IMR-90 (cell line): ENCODE results near the gene FNDC3B. TPM values are rescaled to one million over a fixed set of nuclear protein-coding genes. Genes with fewer than 3 reads are reported as not detected.

Experiments used
- ATAC-seq: fragments of 200-7000 bp; cut with Tn5 transposase; 2 replicates; pipeline ENCODE4 v1.9.1; 2020; ENCODE audit warnings: low read depth, mild to moderate bottlenecking, moderate library complexity
- BruUV-seq: library from RNA; stranded (reverse); fragments of 400-500 nt; replicated peaks from 2 replicates; lab custom pipeline; 2021; lab: Mats Ljungman, UMichigan
- CTCF ChIA-PET: fragments of 300-600 bp; formaldehyde crosslinking; extraction: SDS; loops from one replicate; lab custom pipeline; 2021; ENCODE audit warnings: antibody characterized with exemption; lab: Yijun Ruan, JAX
- POLR2A ChIA-PET: fragments of 300-600 bp; sonication (Branson Sonifier 250); formaldehyde crosslinking; loops from one replicate; lab custom pipeline; 2022; ENCODE audit warnings: antibody characterized with exemption; ENCODE audit not compliant: unreplicated experiment; lab: Charles Lee
- DNase-seq: peaks from one replicate; pipeline ENCODE4 v3.0.0; 2013
- H2AFZ ChIP-seq: replicated peaks from 2 replicates; pipeline ENCODE3; 2013; ENCODE audit warnings: low read length, mild to moderate bottlenecking; ENCODE audit not compliant: poor library complexity
- H2AK5ac ChIP-seq: 2 replicates; pipeline ENCODE4 v1.6.1; 2013; ENCODE audit warnings: low read depth, low read length, inconsistent platforms
- H2AK9ac ChIP-seq: replicated peaks from 2 replicates; pipeline ENCODE3; 2013; ENCODE audit warnings: mild to moderate bottlenecking, low read depth, low read length, moderate library complexity; ENCODE audit not compliant: poor library complexity
- H2BK120ac ChIP-seq: 2 replicates; pipeline ENCODE4 v1.6.1; 2013; ENCODE audit warnings: low read depth, low read length, inconsistent platforms
- H2BK15ac ChIP-seq: 3 replicates; pipeline ENCODE4 v1.6.1; 2013; ENCODE audit warnings: low read depth, low read length, inconsistent platforms
- H2BK20ac ChIP-seq: 2 replicates; pipeline ENCODE4 v1.6.1; 2013; ENCODE audit warnings: low read depth, mild to moderate bottlenecking, inconsistent platforms, low read length, moderate library complexity
- H2BK5ac ChIP-seq: 2 replicates; pipeline ENCODE4 v1.6.1; 2013; ENCODE audit warnings: mild to moderate bottlenecking, low read depth, low read length, inconsistent platforms; ENCODE audit not compliant: poor library complexity, severe bottlenecking
- H3K14ac ChIP-seq: replicated peaks from 2 replicates; pipeline ENCODE4 v1.6.1; 2013; ENCODE audit warnings: low read depth, low read length, inconsistent platforms
- H3K18ac ChIP-seq: 2 replicates; pipeline ENCODE4 v1.6.1; 2013; ENCODE audit warnings: low read depth, low read length, control low read depth
- H3K23ac ChIP-seq: 2 replicates; pipeline ENCODE4 v1.6.1; 2013; ENCODE audit warnings: low read depth, low read length, inconsistent platforms
- H3K27ac ChIP-seq: 2 replicates; pipeline ENCODE4 v1.5.1; 2013; ENCODE audit warnings: mild to moderate bottlenecking, control low read depth, low read length; ENCODE audit not compliant: insufficient read depth
- H3K27me3 ChIP-seq: 2 replicates; pipeline ENCODE4 v1.6.1; 2013; ENCODE audit warnings: low read length; ENCODE audit not compliant: control insufficient read depth, insufficient read depth
- H3K36me3 ChIP-seq: 2 replicates; pipeline ENCODE4 v1.6.1; 2013; ENCODE audit warnings: low read length, mixed read lengths; ENCODE audit not compliant: control insufficient read depth, insufficient read depth
- H3K4ac ChIP-seq: 2 replicates; pipeline ENCODE4 v1.6.1; 2013; ENCODE audit warnings: low read depth, low read length, inconsistent platforms
- H3K4me1 ChIP-seq: 2 replicates; pipeline ENCODE4 v1.6.1; 2013; ENCODE audit warnings: low read length, mixed read lengths; ENCODE audit not compliant: control insufficient read depth, insufficient read depth
- H3K4me2 ChIP-seq: 2 replicates; pipeline ENCODE4 v1.6.1; 2013; ENCODE audit warnings: low read depth, mild to moderate bottlenecking, control low read depth, low read length, moderate library complexity
- H3K4me3 ChIP-seq: 2 replicates; pipeline ENCODE4 v1.5.1; 2013; ENCODE audit warnings: low read depth, mild to moderate bottlenecking, control low read depth, low read length, moderate library complexity; ENCODE audit not compliant: insufficient read depth
- H3K56ac ChIP-seq: 2 replicates; pipeline ENCODE4 v1.6.1; 2013; ENCODE audit warnings: low read length, inconsistent platforms; ENCODE audit not compliant: insufficient read depth; ENCODE audit errors: extremely low read depth
- H3K79me1 ChIP-seq, 2 experiments: 2 replicates each; pipeline ENCODE4 v1.6.1; 2013; ENCODE audit warnings: low read length in 2 of 2, inconsistent platforms in 1 of 2, low read depth in 1 of 2
- H3K9ac ChIP-seq: 2 replicates; pipeline ENCODE4 v1.6.1; 2013; ENCODE audit warnings: low read depth, low read length, control low read depth
- H3K9me1 ChIP-seq: 2 replicates; pipeline ENCODE4 v1.6.1; 2013; ENCODE audit warnings: low read length, inconsistent platforms; ENCODE audit not compliant: insufficient read depth
- H3K9me3 ChIP-seq: 2 replicates; pipeline ENCODE4 v1.6.1; 2013; ENCODE audit warnings: low read length; ENCODE audit not compliant: control insufficient read depth, insufficient read depth
- H4K20me1 ChIP-seq: 2 replicates; pipeline ENCODE4 v1.6.1; 2013; ENCODE audit warnings: low read length, inconsistent platforms; ENCODE audit not compliant: insufficient read depth
- H4K5ac ChIP-seq: 2 replicates; pipeline ENCODE4 v1.6.1; 2013; ENCODE audit warnings: mild to moderate bottlenecking, low read depth, low read length, control low read depth
- H4K8ac ChIP-seq, 2 experiments: 2 replicates each; pipeline ENCODE4 v1.6.1; 2013; ENCODE audit warnings: low read depth in 2 of 2, low read length in 2 of 2, control low read depth in 1 of 2, inconsistent platforms in 1 of 2
- H4K91ac ChIP-seq: 2 replicates; pipeline ENCODE4 v1.6.1; 2013; ENCODE audit warnings: low read depth, low read length, inconsistent platforms; ENCODE audit not compliant: insufficient read depth
- BHLHE40 ChIP-seq: fragments of 150-350 bp; IDR thresholded peaks from 2 replicates; pipeline ENCODE4 v1.6.1; 2016; ENCODE audit warnings: mild to moderate bottlenecking, low read depth, low read length
- CEBPB ChIP-seq: IDR thresholded peaks from 2 replicates; pipeline ENCODE4 v1.6.1; 2012; ENCODE audit warnings: low read depth, low read length, improper control_type of control experiment
- CHD1 ChIP-seq: IDR thresholded peaks from 2 replicates; pipeline ENCODE4 v1.6.1; 2012; ENCODE audit warnings: low read depth, low read length, improper control_type of control experiment
- CTCF ChIP-seq: conservative IDR thresholded peaks from 2 replicates; pipeline ENCODE4 v1.5.1; 2012; ENCODE audit warnings: mild to moderate bottlenecking, low read depth, low read length, improper control_type of control experiment
- ELK1 ChIP-seq: fragments of 150-350 bp; IDR thresholded peaks from 2 replicates; pipeline ENCODE4 v1.6.1; 2016; ENCODE audit warnings: low read depth, mild to moderate bottlenecking, low read length, moderate library complexity, borderline replicate concordance
- FOS ChIP-seq: fragments of 150-350 bp; IDR thresholded peaks from 2 replicates; pipeline ENCODE4 v1.6.1; 2016; ENCODE audit warnings: low read depth, low read length
- MAFK ChIP-seq: IDR thresholded peaks from 2 replicates; pipeline ENCODE4 v1.6.1; 2012; ENCODE audit warnings: low read depth, low read length, improper control_type of control experiment
- MAZ ChIP-seq: IDR thresholded peaks from 2 replicates; pipeline ENCODE4 v1.6.1; 2012; ENCODE audit warnings: low read depth, mild to moderate bottlenecking, low read length, improper control_type of control experiment, moderate library complexity, borderline replicate concordance
- MXI1 ChIP-seq: IDR thresholded peaks from 2 replicates; pipeline ENCODE4 v1.6.1; 2012; ENCODE audit warnings: low read depth, mild to moderate bottlenecking, low read length, moderate library complexity, borderline replicate concordance
- NFE2L2 ChIP-seq: fragments of 150-350 bp; IDR thresholded peaks from 2 replicates; pipeline ENCODE4 v1.6.1; 2016; ENCODE audit warnings: low read depth, mild to moderate bottlenecking, low read length
- POLR2A ChIP-seq: IDR thresholded peaks from 2 replicates; pipeline ENCODE4 v1.6.1; 2012; ENCODE audit warnings: mild to moderate bottlenecking, low read depth, low read length
- RAD21 ChIP-seq: IDR thresholded peaks from 2 replicates; pipeline ENCODE4 v1.6.1; 2012; ENCODE audit warnings: low read length, improper control_type of control experiment
- RCOR1 ChIP-seq: IDR thresholded peaks from 2 replicates; pipeline ENCODE4 v1.6.1; 2012; ENCODE audit warnings: mild to moderate bottlenecking, low read length, improper control_type of control experiment; ENCODE audit not compliant: insufficient replicate concordance
- RFX5 ChIP-seq: IDR thresholded peaks from 2 replicates; pipeline ENCODE4 v1.8.0; 2012; ENCODE audit warnings: low read depth, mild to moderate bottlenecking, low read length, moderate library complexity
- SMC3 ChIP-seq: fragments of 150-350 bp; IDR thresholded peaks from 2 replicates; pipeline ENCODE4 v1.6.1; 2016; ENCODE audit warnings: low read depth, mild to moderate bottlenecking, antibody characterized with exemption, low read length, moderate library complexity
- USF2 ChIP-seq: fragments of 150-350 bp; IDR thresholded peaks from 2 replicates; pipeline ENCODE4 v1.6.1; 2017; ENCODE audit warnings: mild to moderate bottlenecking, antibody characterized with exemption, low read length, low read depth
- WGBS, 2 experiments: methylation state at CpG; one replicate each; pipeline versions ENCODE4 v1.1.5 to v1.1.7; 2013; ENCODE audit warnings: missing lambda C conversion rate in 2 of 2; ENCODE audit not compliant: insufficient read length in 1 of 2; ENCODE audit errors: extremely low coverage in 2 of 2; 5-methylcytosine and 5-hydroxymethylcytosine counted together
- dilution Hi-C: fragments of 300-500 bp; cut with HindIII; formaldehyde crosslinking; loops from one replicate; pipeline ENCODE4 v1.14.3; 2018; ENCODE audit warnings: low sequenced_read_pairs; ENCODE audit not compliant: unreplicated experiment
- in situ Hi-C: fragments of 300-500 bp; cut with MboI; formaldehyde crosslinking; loops from 3 replicates; pipeline ENCODE4 v1.14.3; 2019; ENCODE audit warnings: low sequenced_read_pairs, inconsistent platforms, mixed read lengths
- intact Hi-C: fragments of 100-400 bp; cut with micrococcal nuclease; formaldehyde crosslinking; loops from 2 replicates; pipeline ENCODE4 v1.10.0; 2022
- polyA plus RNA-seq, 3 experiments: library from polyadenylated mRNA; depleted of rRNA; stranded (reverse); fragments of >200 nt; gene quantifications; 2 replicates each; pipeline ENCODE4 v1.2.3, GENCODE V29; 2012; ENCODE audit warnings: low replicate concordance in 1 of 3
- total RNA-seq: library from RNA; depleted of rRNA; stranded (reverse); fragments of >200 nt; gene quantifications from 2 replicates; pipeline ENCODE4 v1.2.3, GENCODE V29; 2012

The FNDC3B gene
- total and polyA plus RNA-seq, 2 of the 4 experiments (the other 2 are of a cell fraction) = 23.9 to 150 TPM

- no peak overlapping the region for H2AK5ac ChIP-seq
- no peaks in the 10 kb centered on the region for H3K27me3 ChIP-seq
- CTCF ChIA-PET = no interaction called here
- POLR2A ChIA-PET = no interaction called here
- no peak overlapping the region for H2BK15ac ChIP-seq
- H3K79me1 ChIP-seq = peaks cover 29 to 84% of the 10 kb centered on the region in 2 experiments
- H3K4me1 ChIP-seq = peaks cover 3% of the 10 kb centered on the region
- H3K4me3 ChIP-seq = no peak overlapping the region
- H3K9ac ChIP-seq = no peak overlapping the region
- no peak overlapping the region for H2BK120ac ChIP-seq
- in situ Hi-C loops (no loop called here), dilution Hi-C loops (no loop called here), intact Hi-C loops (no loop called here)
- no peak overlapping the region for H2AK9ac ChIP-seq
- no peak for ATAC-seq
- H3K9me1 ChIP-seq = peaks cover 10% of the 10 kb centered on the region
- no peak overlapping the region for H3K4ac ChIP-seq
- no peak overlapping the region for H2BK20ac ChIP-seq
- H4K91ac ChIP-seq = no peak overlapping the region
- no peak overlapping the region for H3K4me2 ChIP-seq
- no peak for DNase-seq
- no peak overlapping the region for H4K5ac ChIP-seq
- no peak overlapping the region for H3K56ac ChIP-seq
- H3K27ac ChIP-seq = no peak overlapping the region
- peaks cover 74% of the 10 kb centered on the region for H4K20me1 ChIP-seq
- H3K9me3 ChIP-seq = no peaks in the 10 kb centered on the region
- peaks cover 4% of the 10 kb centered on the region; the same call in 1 of the 2 replicates for H3K36me3 ChIP-seq
- H2AFZ ChIP-seq = no peak overlapping the region
- H3K18ac ChIP-seq = no peak overlapping the region
- WGBS, 2 experiments = no CpG with 5 or more reads among the region's 6 CpGs
- H3K23ac ChIP-seq = no peak overlapping the region
- H2BK5ac ChIP-seq = no peak overlapping the region
- BruUV-seq = no TSS peak
- H4K8ac ChIP-seq = no peak overlapping the region
- no peak overlapping the region for H3K14ac ChIP-seq
- TF ChIP-seq NFE2L2 = no peak
- TF ChIP-seq CHD1 = no peak
- TF ChIP-seq POLR2A = no peak
- TF ChIP-seq RCOR1 = no peak
- no peak for TF ChIP-seq BHLHE40
- no peak for TF ChIP-seq RAD21
- no peak for TF ChIP-seq ELK1
- TF ChIP-seq RFX5 = no peak
- no peak for TF ChIP-seq MAFK
- TF ChIP-seq USF2 = no peak
- no peak for TF ChIP-seq CTCF
- TF ChIP-seq CEBPB = no peak
- no peak for TF ChIP-seq MXI1
- no peak for TF ChIP-seq MAZ
- TF ChIP-seq FOS = no peak
- TF ChIP-seq SMC3 = no peak
Observed at GRCh38 chr3:172187511-172187910, 148.1 kb downstream of the FNDC3B start.
